Mesothelial cell of epicardium (in vitro differentiated cells): Measurements from ENCODE around the gene UBR7. TPM values are rescaled to one million over a fixed set of nuclear protein-coding genes. Genes with fewer than 3 reads are reported as not detected.
"Not testable (repeated sequence)": the region's sequence is repeated elsewhere in the genome, so short reads cannot be mapped to it uniquely, and the experiment has no call there.

Experiments
- DNase-seq, 2 experiments: peaks; one replicate each; pipeline ENCODE4 v3.0.0; 2021; ENCODE audit warnings: low spot score in 2 of 2; ENCODE audit not compliant: unreplicated experiment in 2 of 2
- H3K27ac Mint-ChIP-seq: 2 replicates; pipeline ENCODE4 v1.8.0; 2021; ENCODE audit warnings: mixed read lengths
- H3K27me3 Mint-ChIP-seq: 2 replicates; pipeline ENCODE4 v1.8.0; 2021; ENCODE audit warnings: low read depth, mixed read lengths
- H3K36me3 Mint-ChIP-seq: 2 replicates; pipeline ENCODE4 v1.8.0; 2021; ENCODE audit warnings: mixed read lengths
- H3K4me1 Mint-ChIP-seq: 2 replicates; pipeline ENCODE4 v1.8.0; 2021; ENCODE audit warnings: mixed read lengths
- H3K4me3 Mint-ChIP-seq: 2 replicates; pipeline ENCODE4 v1.8.0; 2021; ENCODE audit warnings: mild to moderate bottlenecking, moderate library complexity, mixed read lengths
- H3K9me3 Mint-ChIP-seq: 2 replicates; pipeline ENCODE4 v1.8.0; 2021; ENCODE audit warnings: mixed read lengths
- total RNA-seq: library from RNA; stranded (reverse); gene quantifications from 3 replicates; pipeline ENCODE4 v1.2.1, GENCODE V29; 2021
- TF ChIP-seq, protein P1 (sequence below): fragments of 200-600 bp; sonication (generic); IDR thresholded peaks from one replicate; pipeline ENCODE4 v1.5.0; 2021; ENCODE audit warnings: antibody characterized with exemption; ENCODE audit not compliant: unreplicated experiment

Gene UBR7
- total RNA-seq = 13.1 to 13.9 TPM (median 13.8 TPM) in 3 replicates

DNA sequence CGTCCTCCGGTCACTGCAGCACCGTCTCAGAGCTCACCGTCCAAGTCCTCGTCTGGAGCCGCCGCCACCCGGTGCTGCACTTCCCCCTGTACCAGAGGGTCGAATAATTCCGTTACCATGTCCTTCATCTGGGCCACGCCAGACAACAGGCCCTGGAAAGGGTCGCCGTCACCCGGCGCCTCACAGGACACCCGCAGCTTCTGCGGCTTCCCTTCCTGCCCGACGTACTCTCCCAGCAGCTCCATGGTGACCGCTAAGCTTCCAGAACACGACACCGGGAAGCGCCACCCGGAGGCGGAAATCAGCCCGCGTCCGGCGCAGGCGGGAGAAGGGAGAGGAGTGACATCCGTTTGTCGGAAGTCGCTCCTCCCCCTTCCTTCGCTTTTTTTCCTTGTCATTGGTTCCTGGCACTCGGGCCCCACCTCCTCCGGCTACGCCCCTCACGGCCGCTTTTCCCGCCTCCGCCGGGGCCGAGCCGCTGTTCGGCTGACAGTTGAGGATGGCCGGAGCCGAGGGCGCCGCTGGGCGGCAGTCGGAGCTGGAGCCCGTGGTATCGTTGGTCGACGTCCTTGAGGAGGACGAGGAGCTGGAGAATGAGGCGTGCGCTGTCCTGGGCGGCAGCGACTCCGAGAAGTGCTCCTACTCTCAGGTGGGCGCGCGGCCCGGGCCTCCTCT, at the start of gene UBR7, which contains the start of gene GON7:
Gene UBR7, plus strand, starts transcription at position 464 of the 675 bp plus-strand sequence. Its CDS starts 36 bp downstream, at position 500.
Gene GON7, minus strand, starts transcription at position 273 of the 675 bp plus-strand sequence. Its CDS starts 28 bp downstream, at position 245.
- DNase-seq = peak; percentile 89 to 94
- TF ChIP-seq, protein P1, sequence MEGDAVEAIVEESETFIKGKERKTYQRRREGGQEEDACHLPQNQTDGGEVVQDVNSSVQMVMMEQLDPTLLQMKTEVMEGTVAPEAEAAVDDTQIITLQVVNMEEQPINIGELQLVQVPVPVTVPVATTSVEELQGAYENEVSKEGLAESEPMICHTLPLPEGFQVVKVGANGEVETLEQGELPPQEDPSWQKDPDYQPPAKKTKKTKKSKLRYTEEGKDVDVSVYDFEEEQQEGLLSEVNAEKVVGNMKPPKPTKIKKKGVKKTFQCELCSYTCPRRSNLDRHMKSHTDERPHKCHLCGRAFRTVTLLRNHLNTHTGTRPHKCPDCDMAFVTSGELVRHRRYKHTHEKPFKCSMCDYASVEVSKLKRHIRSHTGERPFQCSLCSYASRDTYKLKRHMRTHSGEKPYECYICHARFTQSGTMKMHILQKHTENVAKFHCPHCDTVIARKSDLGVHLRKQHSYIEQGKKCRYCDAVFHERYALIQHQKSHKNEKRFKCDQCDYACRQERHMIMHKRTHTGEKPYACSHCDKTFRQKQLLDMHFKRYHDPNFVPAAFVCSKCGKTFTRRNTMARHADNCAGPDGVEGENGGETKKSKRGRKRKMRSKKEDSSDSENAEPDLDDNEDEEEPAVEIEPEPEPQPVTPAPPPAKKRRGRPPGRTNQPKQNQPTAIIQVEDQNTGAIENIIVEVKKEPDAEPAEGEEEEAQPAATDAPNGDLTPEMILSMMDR = peak; percentile 10
- no peaks in the 10 kb centered on the region for H3K27me3 Mint-ChIP-seq
- peak within 1 kb of the TSS; percentile 99 for H3K27ac Mint-ChIP-seq
- no peaks in the 10 kb centered on the region for H3K9me3 Mint-ChIP-seq
- H3K4me1 Mint-ChIP-seq = peaks cover 20% of the 10 kb centered on the region
- H3K4me3 Mint-ChIP-seq = peak within 1 kb of the TSS; percentile 98
- H3K36me3 Mint-ChIP-seq = peaks cover 2% of the 10 kb centered on the region

DNA sequence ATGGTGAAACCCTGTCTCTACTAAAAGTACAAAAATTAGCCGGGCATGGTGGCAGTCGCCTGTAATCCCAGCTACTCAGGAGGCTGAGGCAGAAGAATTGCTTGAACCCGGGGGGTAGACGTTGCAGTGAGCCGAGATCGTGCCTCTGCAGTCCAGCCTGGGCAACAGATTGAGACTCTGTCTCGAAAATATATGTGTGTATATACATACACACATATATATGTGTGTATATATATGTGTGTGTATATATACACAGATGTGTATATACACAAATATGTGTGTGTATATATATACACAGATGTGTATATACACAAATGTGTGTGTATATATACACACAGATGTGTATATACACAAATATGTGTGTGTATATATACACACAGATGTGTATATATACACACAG, 48.7 kb upstream of the UBR7 start:
- DNase-seq, H3K36me3 Mint-ChIP-seq: not testable (repeated sequence)

GRCh38 chr14:93159625-93160352, 47.3 kb upstream of the UBR7 start:
- H3K4me3 Mint-ChIP-seq, DNase-seq, H3K9me3 Mint-ChIP-seq, H3K27ac Mint-ChIP-seq, H3K4me1 Mint-ChIP-seq, H3K36me3 Mint-ChIP-seq, H3K27me3 Mint-ChIP-seq: not testable (repeated sequence)

More for the DNA sequence above, 48.7 kb upstream of the UBR7 start:
- H3K27me3 Mint-ChIP-seq, H3K4me1 Mint-ChIP-seq, H3K9me3 Mint-ChIP-seq, H3K4me3 Mint-ChIP-seq, H3K27ac Mint-ChIP-seq: not testable (repeated sequence)

DNA sequence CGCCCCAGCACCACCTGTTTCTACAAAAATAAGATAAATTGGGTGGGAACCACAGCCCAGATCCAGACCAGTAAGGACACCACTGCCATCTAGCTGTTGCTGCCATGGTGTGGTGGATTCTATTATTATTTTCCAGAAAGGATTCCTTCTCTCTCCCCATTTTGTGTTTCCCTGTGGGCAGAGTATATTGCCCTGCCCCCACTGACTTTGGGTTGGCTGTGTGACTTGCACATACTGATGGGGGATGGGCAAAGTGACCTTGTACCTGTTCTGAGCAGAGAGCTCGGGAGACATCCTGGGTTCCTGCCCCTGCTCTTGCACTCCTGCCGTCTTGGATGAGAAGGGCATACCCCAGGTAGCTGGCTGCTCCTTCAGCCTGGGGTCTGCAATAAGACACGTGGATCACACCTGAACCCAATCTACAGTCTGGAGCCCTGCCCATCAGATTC, 46.7 kb upstream of the UBR7 start:
- TF ChIP-seq, protein P1 = no peak
- no peaks in the 10 kb centered on the region for H3K36me3 Mint-ChIP-seq
- H3K4me1 Mint-ChIP-seq = no peaks in the 10 kb centered on the region
- H3K4me3 Mint-ChIP-seq = no peak overlapping the region
- DNase-seq = no peak
- no peaks in the 10 kb centered on the region for H3K9me3 Mint-ChIP-seq
- H3K27ac Mint-ChIP-seq = no peak overlapping the region
- no peaks in the 10 kb centered on the region for H3K27me3 Mint-ChIP-seq

- no peak overlapping the region for H3K27ac Mint-ChIP-seq
- DNase-seq = no peak
- TF ChIP-seq, protein P1 = no peak
Observed at GRCh38 chr14:93161411-93161940, 45.6 kb upstream of the UBR7 start.

GRCh38 chr14:93163564-93163963, 43.5 kb upstream of the UBR7 start:
- Mint-ChIP-seq H3K4me3 (no peak overlapping the region), H3K4me1 (no peaks in the 10 kb centered on the region), H3K27me3 (no peaks in the 10 kb centered on the region), H3K9me3 (no peaks in the 10 kb centered on the region), H3K36me3 (no peaks in the 10 kb centered on the region), H3K27ac (no peak overlapping the region)
- TF ChIP-seq, protein P1 = no peak
- DNase-seq = no peak

More at GRCh38 chr14:93161411-93161940, 45.6 kb upstream of the UBR7 start:
- Mint-ChIP-seq H3K27me3 (no peaks in the 10 kb centered on the region), H3K36me3 (no peaks in the 10 kb centered on the region), H3K4me3 (no peak overlapping the region), H3K9me3 (no peaks in the 10 kb centered on the region), H3K4me1 (no peaks in the 10 kb centered on the region)

DNA sequence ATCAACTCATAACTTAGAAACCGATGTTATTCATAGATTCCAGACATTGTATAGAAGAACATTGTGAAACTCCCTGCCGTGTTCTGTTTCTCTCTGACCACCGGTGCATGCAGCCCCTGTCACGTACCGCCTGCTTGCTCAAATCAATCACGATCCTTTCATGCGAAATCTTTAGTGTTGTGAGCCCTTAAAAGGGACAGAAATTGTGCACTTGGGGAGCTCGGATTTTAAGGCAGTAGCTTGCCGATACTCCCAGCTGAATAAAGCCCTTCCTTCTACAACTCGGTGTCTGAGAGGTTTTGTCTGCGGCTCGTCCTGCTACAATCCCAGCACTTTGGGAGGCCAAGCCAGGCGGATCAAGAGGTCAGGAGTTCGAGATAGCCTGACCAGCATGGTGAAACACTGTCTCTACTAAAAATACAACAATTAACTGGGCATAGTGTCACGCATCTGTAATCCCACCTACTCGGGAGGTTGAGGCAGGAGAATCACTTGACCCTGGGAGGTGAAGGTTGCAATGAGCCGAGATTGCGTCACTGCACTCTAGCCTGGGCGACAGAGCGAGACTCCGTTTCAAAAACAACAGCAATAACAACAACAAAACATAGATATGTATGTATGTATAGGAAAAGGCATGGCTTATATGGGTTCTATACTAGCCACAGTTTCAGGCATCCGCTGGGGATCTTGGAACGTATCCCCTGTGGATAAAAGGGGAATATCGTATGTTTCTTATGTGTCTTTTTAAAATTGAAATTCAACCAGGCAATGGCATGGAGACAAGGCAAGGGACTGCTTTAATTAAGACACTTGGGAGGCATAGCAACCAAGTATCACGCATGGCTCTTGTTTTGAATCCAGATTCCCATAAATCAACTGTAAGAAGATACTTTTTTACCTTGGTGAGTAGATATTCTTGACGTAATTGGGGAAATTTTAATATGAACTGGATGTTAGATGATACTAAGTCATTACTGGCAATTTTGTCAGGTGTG, 41.5 kb upstream of the UBR7 start:
- not testable (repeated sequence) for H3K36me3 Mint-ChIP-seq, H3K27me3 Mint-ChIP-seq, DNase-seq, H3K4me3 Mint-ChIP-seq, H3K9me3 Mint-ChIP-seq, H3K4me1 Mint-ChIP-seq, H3K27ac Mint-ChIP-seq

GRCh38 chr14:93168610-93169009, 38.4 kb upstream of the UBR7 start:
- not testable (repeated sequence) for H3K9me3 Mint-ChIP-seq, H3K27ac Mint-ChIP-seq, H3K36me3 Mint-ChIP-seq, H3K27me3 Mint-ChIP-seq, H3K4me3 Mint-ChIP-seq, H3K4me1 Mint-ChIP-seq, DNase-seq

DNA sequence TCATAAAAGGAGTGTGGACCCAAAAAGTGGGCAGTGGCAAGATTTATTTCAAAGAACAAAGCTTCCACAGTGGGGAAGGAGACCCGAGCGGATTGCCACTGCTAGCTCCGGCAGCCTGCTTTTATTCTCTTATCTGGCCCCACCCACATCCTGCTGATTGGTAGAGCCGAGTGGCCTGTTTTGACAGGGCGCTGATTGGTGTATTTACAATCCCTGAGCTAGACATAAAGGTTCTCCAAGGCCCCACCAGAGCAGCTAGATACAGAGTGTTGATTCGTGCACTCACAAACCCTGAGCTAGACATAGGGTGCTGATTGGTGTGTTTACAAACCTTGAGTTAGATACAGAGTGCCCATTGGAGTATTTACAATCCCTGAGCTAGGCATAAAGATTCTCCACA, 37.4 kb upstream of the UBR7 start:
- not testable (repeated sequence) for H3K36me3 Mint-ChIP-seq, H3K27me3 Mint-ChIP-seq, H3K4me3 Mint-ChIP-seq, H3K27ac Mint-ChIP-seq, H3K9me3 Mint-ChIP-seq, H3K4me1 Mint-ChIP-seq, DNase-seq
